Measurements from ENCODE around the gene SLC7A9.
"Not testable (repeated sequence)": the region's sequence is repeated elsewhere in the genome, so short reads cannot be mapped to it uniquely, and the experiment has no call there.

Gene SLC7A9

DNA sequence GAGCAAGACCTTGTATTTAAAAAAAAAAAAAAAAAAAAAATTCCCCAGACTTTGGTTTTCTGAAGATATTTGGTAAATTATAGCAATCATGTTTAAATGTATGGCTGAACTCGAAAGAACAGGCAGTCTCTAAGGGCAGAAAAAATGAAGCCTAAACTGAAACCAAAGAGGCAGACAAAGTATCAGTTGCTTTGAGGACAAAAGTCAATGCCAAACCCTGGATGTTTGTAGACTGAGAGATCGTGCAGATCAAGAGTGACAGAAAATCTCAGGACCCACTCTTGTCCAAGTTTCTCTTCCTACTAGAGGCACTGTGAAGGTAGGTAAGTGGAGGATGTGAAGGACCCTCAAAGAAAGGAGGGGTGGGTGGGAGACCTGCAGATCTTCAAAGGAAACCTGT lies 11.1 kb upstream of the SLC7A9 start:
- DNase-seq: no peak

- DNase-seq: no peak
Observed at GRCh38 chr19:32879741-32880140, 10.2 kb upstream of the SLC7A9 start.

GRCh38 chr19:32878988-32879387 lies 9.4 kb upstream of the SLC7A9 start:
- no peak for DNase-seq

- DNase-seq: no peak
Observed at GRCh38 chr19:32877977-32878745, 8.6 kb upstream of the SLC7A9 start.

DNA sequence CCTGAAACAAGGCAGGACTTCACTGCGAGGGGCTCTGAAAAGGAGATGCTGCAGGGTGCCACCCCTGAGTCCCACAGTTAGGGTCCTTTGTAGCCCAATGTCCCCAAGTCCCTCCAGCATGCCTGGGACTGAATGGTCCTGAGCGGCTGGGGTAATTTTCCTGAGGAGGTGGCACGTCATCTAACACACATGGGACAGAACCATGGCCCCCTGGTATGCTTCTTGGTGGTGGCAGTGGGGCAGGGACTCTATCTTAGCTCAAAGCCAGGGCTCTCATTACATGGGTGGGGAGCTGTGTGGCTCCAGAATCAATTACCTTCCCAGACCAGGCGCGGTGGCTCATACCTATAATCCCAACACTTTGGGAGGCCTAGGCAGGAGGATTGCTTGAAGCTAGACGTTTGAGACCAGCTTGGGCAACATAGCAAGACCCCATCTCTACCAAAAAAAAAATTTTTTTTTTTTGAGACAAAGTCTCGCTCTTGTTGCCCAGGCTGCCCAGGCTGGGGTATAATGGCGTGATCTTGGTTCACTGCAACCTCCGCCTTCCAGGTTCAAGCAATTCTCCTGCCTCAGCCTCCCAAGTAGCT lies 7.9 kb upstream of the SLC7A9 start:
- no peak for DNase-seq

- no peak for DNase-seq
Observed at GRCh38 chr19:32876919-32877285, 7.3 kb upstream of the SLC7A9 start.

GRCh38 chr19:32876236-32876918 lies 6.8 kb upstream of the SLC7A9 start:
- DNase-seq: no peak

GRCh38 chr19:32875428-32875827 lies 5.9 kb upstream of the SLC7A9 start:
- peak in 1 of 2 experiments; percentile 15 for DNase-seq

DNA sequence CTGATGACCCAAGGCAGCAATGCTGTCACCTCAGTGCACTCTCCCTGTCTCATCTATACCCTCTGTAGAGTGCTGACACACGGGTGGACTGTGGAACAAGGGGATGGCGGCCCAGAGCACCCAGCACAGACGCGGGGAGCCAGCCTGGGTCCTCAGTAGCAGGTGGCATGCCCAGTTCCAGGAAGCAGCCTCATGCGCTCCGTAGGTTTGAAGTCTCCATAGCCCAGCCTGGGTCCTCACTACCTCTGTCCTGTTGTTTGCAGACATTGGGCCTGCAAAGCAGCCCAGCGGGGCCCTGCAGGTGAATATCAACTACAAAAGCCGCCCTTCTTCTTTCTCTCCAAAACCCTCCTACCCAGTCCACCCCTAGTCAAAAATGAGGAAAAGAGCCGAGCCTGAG lies 5.0 kb upstream of the SLC7A9 start:
- DNase-seq: no peak

DNA sequence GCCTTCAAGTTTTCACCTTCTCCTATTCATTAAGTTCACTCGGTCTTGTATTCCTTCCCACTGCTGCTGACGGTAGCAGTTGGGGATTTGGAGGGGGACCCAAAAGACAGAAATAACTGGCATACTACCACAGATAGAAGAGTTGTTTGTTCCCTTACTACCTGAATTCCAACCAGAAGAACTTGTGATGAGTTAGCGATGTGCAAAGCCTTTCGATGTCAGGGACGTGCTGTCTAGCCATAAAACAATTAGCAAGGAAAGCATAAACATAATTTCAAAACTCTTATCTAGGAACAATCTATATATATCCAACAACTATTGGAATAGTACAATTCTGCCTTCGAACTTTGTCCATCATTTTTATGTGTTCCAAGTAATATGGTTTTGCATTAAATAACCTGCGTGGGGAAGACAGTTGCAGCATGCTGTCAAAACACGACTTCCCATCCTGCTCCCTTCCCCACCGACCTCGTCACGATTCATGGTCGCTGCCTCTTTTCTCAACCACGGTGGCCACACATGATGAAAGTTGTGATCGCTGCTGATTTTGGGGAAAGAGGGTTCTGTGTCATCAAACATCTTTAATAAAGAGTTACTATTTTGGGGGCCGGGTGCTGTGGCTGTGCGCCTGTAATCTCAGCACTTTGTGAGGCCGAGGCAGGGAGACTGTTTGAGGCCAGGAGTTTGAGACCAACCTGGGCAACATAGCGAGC lies 3.8 kb upstream of the SLC7A9 start:
- DNase-seq: no peak

DNA sequence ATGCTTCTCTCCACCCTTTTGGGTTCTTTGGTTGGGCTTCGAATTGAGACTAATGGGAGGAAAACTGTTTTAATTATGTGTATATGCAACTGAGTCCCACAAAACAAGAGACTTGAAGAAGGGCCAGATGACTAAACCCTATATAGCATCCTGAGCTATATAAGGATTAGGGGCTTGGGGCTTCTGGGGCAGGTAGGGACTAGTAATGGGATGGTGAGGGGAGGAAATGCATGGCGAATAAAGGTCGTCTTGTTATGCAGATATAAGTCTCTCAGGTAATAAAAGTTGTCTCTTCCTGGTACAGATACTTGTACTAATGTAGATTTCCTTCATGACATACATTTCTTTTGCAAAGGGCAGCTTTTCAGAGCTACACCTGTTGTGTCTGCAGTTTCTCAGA lies 2.8 kb upstream of the SLC7A9 start:
- no peak for DNase-seq

- no peak for DNase-seq
Observed at GRCh38 chr19:32870981-32871451, 1.4 kb upstream of the SLC7A9 start.

DNA sequence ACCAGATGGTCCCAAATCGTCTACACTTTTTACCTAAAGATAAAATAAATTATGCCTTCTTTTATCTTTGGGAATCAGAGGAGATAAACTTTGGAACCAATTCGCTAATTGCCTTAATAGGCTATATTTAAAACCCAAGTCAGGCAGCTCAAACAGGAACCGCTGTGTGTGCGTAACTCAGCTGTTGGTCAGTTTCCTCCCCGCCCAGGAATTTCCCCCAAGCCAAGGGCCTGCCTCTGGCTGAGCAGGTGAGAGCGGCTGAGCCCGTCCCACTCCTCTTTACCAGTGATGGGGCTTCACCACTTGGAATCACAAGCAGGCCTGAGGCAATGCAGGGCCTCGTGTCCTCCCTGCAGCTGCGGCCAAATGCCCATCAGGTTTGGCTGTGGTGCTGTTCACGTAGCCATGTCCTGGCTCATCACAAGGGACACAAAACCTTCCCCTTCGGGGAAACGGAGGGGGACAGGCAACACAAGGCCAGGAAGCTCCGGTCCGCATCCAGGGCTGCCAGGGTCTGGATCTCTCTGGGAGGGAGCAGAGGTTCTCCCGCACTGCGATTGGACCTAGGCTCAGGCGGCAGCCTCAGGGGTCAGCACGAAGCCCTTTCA lies 503 bp upstream of the SLC7A9 start:
- DNase-seq: no peak

DNA sequence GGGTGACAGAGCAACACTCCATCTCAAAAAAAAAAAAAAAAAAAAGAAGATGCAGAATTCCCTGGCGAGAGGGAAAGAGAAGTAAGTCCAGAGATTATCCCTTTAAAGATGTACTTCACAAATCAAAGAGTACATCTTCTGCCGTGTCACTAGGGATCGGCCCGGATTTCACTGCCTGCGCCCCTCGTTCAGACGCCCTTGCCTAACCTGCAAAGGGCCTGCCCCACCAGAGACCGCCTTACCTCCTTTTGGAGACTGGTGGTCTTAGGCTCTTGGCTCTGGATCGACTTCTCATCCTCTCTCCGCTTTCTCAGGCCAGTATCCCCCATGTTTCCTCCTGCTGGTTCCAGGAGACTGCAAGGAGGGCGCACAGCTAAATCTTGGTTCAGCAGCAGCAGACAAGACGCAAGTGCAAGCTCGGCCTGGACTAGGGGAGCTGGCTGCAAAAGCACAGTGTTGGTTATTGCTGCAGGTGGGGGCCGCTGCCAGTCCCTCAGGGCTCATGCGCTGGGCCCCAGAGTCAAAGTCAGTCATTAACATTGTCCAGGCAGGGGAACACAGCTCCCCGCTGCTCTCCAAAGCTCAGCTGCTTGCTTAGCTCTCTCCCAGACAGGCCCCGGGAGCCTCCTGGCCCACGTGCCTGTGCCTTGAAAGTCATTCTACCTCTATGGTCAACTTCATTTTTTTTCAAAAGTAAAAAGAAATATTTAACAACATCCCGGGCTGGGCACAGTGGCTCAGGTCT lies 1.2 kb downstream of the SLC7A9 start:
- DNase-seq: no peak

DNA sequence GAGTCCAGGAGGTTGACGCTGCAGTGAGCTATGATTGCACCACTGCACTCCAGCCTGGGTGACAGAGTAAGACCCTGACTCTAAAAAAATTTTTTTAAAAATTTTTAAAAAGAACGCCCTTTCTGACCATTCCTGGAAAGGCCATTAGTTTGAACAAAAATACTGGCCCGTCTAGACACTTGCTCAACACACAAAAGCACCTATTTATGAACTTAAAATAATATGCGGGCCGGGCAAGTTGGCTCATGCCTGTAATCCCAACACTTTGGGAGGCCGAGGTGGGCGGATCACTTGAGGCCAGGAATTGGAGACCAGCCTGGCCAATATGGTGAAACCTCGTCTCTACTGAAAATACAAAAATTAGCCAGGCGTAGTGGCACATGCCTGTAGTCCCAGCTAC lies 2.1 kb downstream of the SLC7A9 start:
- DNase-seq: not testable (repeated sequence)

- DNase-seq: peak in 1 of 2 experiments; percentile 11
Observed at GRCh38 chr19:32866564-32867265, 2.9 kb downstream of the SLC7A9 start.

GRCh38 chr19:32866061-32866460 lies 3.5 kb downstream of the SLC7A9 start:
- DNase-seq: no peak

GRCh38 chr19:32865326-32865725 lies 4.2 kb downstream of the SLC7A9 start:
- DNase-seq: peak; percentile 45 to 79

DNA sequence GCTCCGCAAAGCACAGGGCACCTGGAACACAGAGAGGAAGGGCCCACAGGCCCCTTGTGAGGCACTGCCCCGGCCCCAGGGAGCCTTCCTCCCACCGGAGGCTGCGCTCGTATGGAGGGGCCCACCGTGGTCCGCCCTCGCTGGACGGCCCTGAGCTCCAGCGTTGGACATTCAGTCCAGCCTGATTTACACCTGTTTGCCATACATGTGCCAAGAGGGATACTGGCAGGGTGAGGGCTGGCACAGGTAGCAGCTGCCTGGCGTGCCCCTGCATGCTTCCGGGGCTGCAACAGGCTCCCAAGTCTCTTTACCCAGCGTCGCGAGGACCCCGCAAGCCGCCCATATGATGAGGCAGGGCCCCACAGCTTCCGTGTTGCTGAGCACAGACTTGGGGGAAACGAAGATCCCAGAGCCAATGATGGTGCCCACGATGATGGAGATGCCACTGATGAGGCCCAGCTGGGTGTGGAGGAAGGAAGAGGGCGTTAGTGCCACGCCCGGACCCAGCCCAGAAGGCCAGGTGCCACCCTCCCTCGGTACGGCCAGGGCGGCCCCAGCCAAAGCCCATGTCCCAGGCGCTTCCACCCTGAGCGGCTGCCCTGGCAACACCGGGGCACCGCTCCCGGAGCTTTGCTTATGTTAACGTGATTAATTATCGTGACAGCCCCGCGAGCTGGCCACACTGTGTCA lies 5.1 kb downstream of the SLC7A9 start:
- DNase-seq: no peak

- no peak for DNase-seq
Observed at GRCh38 chr19:32863841-32864240, 5.7 kb downstream of the SLC7A9 start.

GRCh38 chr19:32863301-32863700 lies 6.3 kb downstream of the SLC7A9 start:
- no peak for DNase-seq
